Limb (tissue), 2 donors: ENCODE measurements around the gene PDZRN4.
A peak's percentile ranks its signal among the peaks of the same experiment; 100 is the strongest.
"Not testable (repeated sequence)": the region's sequence is repeated elsewhere in the genome, so short reads cannot be mapped to it uniquely, and the experiment has no call there.

Experiments
- DNase-seq, 2 donors: peaks; one replicate each; pipeline ENCODE4 v3.0.0-alpha.2; 2016; ENCODE audit errors: extremely low spot score in 2 of 2

Gene PDZRN4

DNA sequence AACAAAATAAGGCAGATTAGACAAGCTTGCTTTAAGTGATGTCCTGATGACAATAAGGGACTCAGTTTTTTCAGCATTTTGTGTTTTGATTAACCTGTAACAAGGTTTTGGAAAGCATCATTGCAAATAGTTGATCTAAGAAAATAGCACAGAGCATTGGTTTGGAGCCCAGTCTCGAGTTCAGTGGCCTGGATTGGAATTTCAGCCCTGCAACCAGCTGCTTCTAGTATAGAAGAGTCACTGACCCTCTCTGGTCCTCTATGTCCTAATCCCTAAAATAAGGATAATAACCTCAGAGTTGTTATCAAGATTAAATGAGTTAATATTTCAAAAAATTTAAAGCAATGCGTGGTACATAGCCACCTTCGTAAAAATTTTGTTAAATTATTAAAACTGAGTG is 25.5 kb downstream of the PDZRN4 start:
- no peak for DNase-seq

DNA sequence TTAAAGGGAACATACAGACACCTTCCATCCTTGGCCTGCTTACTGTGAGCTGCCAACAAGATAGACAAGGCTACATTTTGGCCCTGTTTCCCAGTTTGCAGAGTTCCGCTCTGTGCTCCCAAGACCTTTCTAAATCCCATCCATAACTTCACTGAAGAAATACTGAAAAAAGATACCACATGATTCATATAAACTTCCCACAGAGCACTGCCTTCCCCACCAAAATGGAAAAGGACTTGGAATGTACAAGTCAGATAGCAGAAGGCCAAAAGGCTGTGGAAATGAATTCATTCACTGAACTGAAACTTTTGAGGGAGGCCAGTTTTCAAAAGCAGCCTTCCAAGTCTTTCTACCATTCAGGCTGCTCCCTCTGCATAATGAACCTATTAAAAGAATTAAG is 29.6 kb downstream of the PDZRN4 start:
- no peak for DNase-seq

DNA sequence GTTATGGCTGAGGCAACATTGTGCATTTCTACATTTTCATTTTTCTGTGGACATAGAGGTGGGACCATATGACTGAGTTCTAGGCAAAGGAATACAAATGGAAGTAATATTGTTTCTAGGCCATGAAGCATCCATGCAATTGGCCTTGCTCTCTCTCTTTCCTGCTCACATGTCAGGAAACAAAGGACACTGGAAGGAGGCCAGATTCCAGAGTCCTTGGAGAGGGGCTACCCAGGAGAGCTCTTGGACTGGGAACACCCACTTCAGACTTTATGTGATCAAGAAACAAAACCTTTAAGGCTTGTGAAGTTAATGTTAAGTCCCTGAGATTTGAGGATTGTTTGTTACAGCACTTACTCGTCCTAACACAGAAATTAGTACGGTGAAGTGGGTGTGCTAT is 32.8 kb downstream of the PDZRN4 start:
- no peak for DNase-seq

GRCh38 chr12:41221491-41221890 is 33.4 kb downstream of the PDZRN4 start:
- no peak for DNase-seq

DNA sequence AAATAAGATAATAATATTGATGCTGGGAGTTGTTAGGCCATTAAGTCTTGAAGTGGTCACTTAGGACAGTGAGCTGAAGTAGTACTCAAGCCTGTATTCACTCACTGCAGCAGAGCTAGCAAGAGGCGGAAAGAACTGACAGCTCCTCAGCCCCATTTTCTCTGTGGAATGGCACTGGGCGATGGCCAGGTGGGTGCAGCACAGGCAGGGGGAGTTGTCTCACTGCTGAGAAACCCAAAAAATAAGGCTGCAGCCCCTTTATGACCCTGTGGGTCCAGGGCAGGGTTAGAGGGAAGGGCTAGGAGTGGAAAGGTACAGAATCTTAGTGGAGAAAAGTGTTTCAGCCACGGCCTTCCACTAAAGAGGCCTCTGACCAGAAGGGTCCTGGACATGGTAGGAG is 35.5 kb downstream of the PDZRN4 start:
- no peak for DNase-seq

DNA sequence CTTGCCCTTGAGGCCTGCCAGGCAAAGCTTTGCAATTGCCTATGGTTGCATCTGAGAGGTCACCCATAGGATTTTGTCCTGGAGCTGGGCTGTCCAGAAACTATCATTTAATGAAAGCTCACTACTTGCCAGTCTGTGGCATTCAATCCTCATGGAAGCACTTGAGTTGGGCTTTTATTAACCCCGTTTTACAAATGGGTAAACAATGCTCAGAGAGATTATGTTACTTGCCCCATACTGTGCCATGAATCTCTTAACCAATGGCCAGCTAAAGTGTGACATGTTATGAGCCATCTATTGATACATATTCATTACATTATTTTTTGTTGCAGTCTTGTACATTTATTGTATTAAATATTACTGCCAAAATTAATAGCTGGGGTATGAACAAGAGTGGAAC is 35.9 kb downstream of the PDZRN4 start:
- DNase-seq, result no peak

DNA sequence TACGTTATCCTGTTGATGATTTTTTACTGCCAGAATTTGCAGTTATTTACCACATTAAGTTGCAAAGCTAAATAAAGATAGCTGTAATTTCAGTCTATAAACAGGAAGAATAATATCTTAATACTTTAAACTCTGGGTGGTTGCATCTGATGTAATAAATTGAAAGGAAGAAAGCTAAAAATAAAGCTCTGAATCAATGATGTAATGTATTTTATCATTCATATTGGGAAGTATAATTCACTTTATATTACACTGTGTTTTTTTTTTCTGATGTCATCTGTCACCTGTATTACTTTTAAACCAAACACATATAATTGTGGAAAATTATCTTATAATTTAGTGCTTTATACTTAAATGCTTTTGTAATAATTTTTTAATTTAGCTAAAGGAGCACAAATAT is 37.1 kb downstream of the PDZRN4 start:
- DNase-seq, result no peak

- DNase-seq, result no peak
Observed at GRCh38 chr12:41228066-41228820, 40.1 kb downstream of the PDZRN4 start.

- no peak for DNase-seq
Observed at GRCh38 chr12:41230756-41231155, 42.6 kb downstream of the PDZRN4 start.

DNA sequence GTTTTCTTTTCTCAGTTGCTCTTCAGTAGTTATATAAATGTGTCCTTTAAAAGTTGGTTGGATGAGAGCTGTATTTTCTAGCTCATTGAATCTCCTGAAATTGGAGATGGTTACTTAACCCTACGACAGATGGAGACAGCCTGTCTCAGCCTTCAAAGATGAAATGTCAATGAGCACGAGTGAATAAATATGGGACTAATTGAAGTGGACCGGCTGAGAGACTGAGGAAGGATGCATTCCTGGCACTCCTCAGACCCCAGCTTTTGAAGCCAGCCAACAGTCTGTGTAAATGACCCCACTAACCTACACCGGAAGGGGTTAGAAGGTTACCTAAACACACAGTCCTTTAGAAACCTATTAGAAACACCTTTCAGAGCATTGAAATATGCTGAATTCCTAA is 46.6 kb downstream of the PDZRN4 start:
- DNase-seq, result no peak

DNA sequence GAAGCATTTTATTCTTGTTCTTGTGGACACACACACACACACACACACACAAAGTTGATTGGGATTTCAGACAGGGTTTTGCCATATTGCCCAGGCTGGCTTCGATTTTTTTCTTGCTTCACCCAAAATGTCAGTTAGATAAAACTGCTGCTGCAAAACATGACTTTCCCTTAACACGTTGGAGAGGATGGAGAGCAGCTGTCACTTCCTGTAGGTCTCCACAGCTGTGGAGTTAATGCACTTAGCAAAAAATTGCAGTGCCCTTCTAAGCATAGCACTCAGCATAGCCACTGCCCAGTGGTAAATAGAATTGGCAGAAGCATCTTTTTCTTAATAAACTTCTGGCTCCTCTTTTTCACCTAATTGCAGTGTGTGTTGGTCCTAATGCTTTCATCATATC is 54.5 kb downstream of the PDZRN4 start:
- DNase-seq, result peak in 1 of 2 donors; percentile 27

GRCh38 chr12:41248391-41248790 is 60.3 kb downstream of the PDZRN4 start:
- DNase-seq, result no peak

DNA sequence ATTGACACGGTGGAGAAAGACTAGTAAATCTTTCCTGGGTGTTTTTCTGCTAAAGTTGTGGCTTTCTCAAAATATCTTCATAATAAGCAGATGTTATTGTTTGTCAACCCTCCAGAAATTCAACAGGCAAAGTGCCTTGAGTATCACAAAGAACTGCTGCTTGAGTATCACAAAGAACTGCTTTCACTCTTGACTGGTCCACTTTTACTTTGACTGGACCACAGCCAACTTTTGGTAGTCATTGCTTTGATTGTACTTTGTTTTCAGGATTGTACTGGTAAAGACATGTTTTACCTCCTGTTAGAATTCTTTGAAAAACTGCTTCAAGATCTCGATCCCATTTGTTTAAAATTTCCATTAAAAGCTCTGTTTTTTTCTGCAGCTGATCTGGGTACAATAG is 62.6 kb downstream of the PDZRN4 start:
- DNase-seq, result no peak

GRCh38 chr12:41254004-41254914 is 66.1 kb downstream of the PDZRN4 start:
- DNase-seq, result no peak

- DNase-seq, result not testable (repeated sequence)
Observed at GRCh38 chr12:41263196-41263595, 75.1 kb downstream of the PDZRN4 start.

DNA sequence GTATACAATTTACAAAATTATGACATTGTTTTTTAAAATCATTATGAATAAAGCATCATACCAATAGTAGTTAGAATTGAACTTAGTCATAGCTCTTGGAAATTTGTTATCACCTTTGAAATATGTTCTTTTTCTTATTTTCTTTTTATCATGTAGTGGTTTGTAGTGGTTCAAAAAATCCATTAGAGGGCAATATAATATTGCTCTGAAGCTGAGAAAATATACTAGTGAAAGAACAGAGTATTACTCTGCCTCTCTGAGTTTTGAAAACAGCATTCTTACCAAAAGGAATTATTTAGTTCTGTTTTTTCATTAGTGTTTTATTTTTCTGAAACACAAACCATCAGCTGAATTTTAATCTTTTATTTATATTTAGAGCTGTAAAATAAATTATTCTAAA is 76.2 kb downstream of the PDZRN4 start:
- DNase-seq, result peak in 1 of 2 donors; percentile 45

GRCh38 chr12:41269056-41269455 is 80.9 kb downstream of the PDZRN4 start:
- no peak for DNase-seq

GRCh38 chr12:41271489-41271888 is 83.4 kb downstream of the PDZRN4 start:
- DNase-seq, result no peak

- no peak for DNase-seq
Observed at GRCh38 chr12:41274643-41275042, 86.5 kb downstream of the PDZRN4 start.

DNA sequence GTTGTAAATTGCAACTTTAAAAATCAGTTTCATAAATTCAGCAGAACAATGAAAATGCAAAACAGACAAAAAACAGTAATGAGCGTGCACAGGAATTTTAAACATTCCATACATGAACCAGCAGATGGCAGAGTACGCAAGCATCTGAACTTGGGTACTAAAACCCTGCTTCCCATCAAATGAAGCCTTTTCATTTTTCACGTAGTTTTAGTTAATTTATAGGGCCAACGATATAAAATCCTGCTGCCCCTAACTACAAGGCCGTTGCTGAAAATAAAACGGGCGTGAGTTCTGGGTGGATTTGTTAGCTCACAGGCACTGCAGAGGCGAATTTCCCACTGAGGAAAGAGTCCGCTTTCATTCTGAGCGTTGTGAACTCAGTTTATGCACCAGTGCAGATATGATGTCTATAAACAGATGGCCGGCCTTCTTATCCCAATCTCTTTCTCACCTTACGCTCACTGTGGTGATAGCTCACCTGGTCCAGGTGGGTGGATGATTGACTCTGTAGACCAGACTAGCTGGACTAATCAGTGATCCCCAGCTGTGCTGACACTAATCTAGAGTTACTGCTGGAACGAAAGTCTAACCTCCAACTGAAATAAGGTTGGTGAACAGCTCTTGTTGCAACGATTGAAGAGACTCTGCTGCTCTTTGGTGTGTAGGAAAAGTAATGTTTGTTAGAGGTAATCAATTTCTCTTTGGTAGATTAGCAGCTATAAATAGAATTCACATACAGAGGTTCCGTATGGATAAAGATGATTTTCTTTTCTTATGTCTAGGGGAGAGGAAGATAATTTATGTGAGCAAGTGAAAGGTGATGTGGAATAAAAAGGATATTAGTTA is 89.2 kb downstream of the PDZRN4 start:
- peak; percentile 40 to 68 for DNase-seq

DNA sequence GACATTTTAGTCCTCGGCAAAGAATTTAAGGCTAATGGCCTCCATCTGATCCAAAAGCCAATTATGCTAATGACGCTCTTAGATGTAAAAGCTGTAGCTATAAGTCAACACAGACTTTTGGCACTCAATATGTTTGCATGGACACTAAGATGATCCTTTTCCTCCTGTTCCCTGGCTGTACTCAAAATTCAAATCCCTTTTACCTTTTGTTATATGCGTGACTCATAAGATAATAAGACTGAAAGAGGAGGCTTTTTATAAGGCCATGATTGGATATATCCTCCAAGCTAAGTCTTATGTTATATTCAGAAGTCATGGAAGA is 89.8 kb downstream of the PDZRN4 start:
- DNase-seq, result no peak
